VCaP (cell line): Measurements from ENCODE around the gene UTS2R.

ENCODE experiments used
- H3K27ac ChIP-seq: fragments of 450-650 bp; 2 replicates; pipeline ENCODE4 v1.5.1; 2017
- CTCF ChIP-seq: fragments of 450-650 bp; conservative IDR thresholded peaks from 2 replicates; pipeline ENCODE4 v1.5.1; 2017; ENCODE audit warnings: mild to moderate bottlenecking, moderate library complexity

The UTS2R gene

GRCh38 chr17:82396601-82397435, 25.3 kb downstream of the UTS2R start:
- no peak for TF ChIP-seq CTCF
- peak overlapping the region; percentile 84 for H3K27ac ChIP-seq

GRCh38 chr17:82397449-82398335, 26.1 kb downstream of the UTS2R start:
- no peak for TF ChIP-seq CTCF
- H3K27ac ChIP-seq = peak overlapping the region; percentile 84

- H3K27ac ChIP-seq = peak overlapping the region; percentile 10; the same call in 1 of the 2 replicates
- TF ChIP-seq CTCF = no peak
Observed at GRCh38 chr17:82399041-82399441, 27.5 kb downstream of the UTS2R start.

- no peak for TF ChIP-seq CTCF
- no peak overlapping the region; the same call in 1 of the 2 replicates for H3K27ac ChIP-seq
Observed at GRCh38 chr17:82399601-82400101, 28.1 kb downstream of the UTS2R start.

GRCh38 chr17:82400206-82400605, 28.6 kb downstream of the UTS2R start:
- H3K27ac ChIP-seq = no peak overlapping the region
- TF ChIP-seq CTCF = no peak

GRCh38 chr17:82400830-82401229, 29.3 kb downstream of the UTS2R start:
- TF ChIP-seq CTCF = no peak
- H3K27ac ChIP-seq = no peak overlapping the region

GRCh38 chr17:82402865-82403264, 31.3 kb downstream of the UTS2R start:
- H3K27ac ChIP-seq = no peak overlapping the region
- TF ChIP-seq CTCF = no peak
